PC-3 (cell line): ENCODE measurements around the gene TACC2. TPM values are rescaled to one million over a fixed set of nuclear protein-coding genes. Genes with fewer than 3 reads are reported as not detected.

Experiments
- ATAC-seq: fragments of 200-7000 bp; cut with Tn5 transposase; 2 replicates; pipeline ENCODE4 v1.9.1; 2020; ENCODE audit warnings: mild to moderate bottlenecking, moderate library complexity
- BruUV-seq: library from RNA; stranded (reverse); fragments of 400-500 nt; replicated peaks from 2 replicates; lab custom pipeline; 2021; lab: Mats Ljungman, UMichigan
- CTCF ChIA-PET: fragments of 300-600 bp; sonication (Branson Sonifier 250); formaldehyde crosslinking; loops from one replicate; lab custom pipeline; 2022; ENCODE audit warnings: antibody characterized with exemption; lab: Charles Lee
- POLR2A ChIA-PET: fragments of 300-600 bp; sonication (Branson Sonifier 250); formaldehyde crosslinking; loops from one replicate; lab custom pipeline; 2022; ENCODE audit warnings: antibody characterized with exemption; ENCODE audit not compliant: unreplicated experiment; lab: Charles Lee
- DNase-seq: peaks from one replicate; pipeline ENCODE4 v3.0.0-alpha.2; 2015
- H2AFZ ChIP-seq: fragments of 300-600 bp; sonication (generic); 2 replicates; pipeline ENCODE4 v1.6.0; 2016; ENCODE audit warnings: antibody characterized with exemption, low read length
- H3F3A ChIP-seq: fragments of 300-600 bp; sonication (generic); one replicate; pipeline ENCODE4 v1.6.0; 2017; ENCODE audit warnings: antibody characterized with exemption, low read length, control low read depth, mild to moderate bottlenecking; ENCODE audit not compliant: unreplicated experiment
- H3K27ac ChIP-seq: fragments of 300-600 bp; sonication (generic); 2 replicates; pipeline ENCODE4 v1.5.1; 2016; ENCODE audit warnings: mild to moderate bottlenecking, low read length
- H3K27me3 ChIP-seq: fragments of 300-600 bp; sonication (generic); 2 replicates; pipeline ENCODE4 v1.6.1; 2016; ENCODE audit warnings: low read length, mixed read lengths
- H3K36me3 ChIP-seq: fragments of 300-600 bp; sonication (generic); 2 replicates; pipeline ENCODE4 v1.6.1; 2016; ENCODE audit warnings: low read depth, mixed run types, low read length, mixed read lengths
- H3K4me1 ChIP-seq: fragments of 300-600 bp; sonication (generic); 2 replicates; pipeline ENCODE4 v1.5.1; 2016; ENCODE audit warnings: low read length; ENCODE audit not compliant: insufficient read depth
- H3K4me2 ChIP-seq: fragments of 300-600 bp; sonication (generic); 2 replicates; pipeline ENCODE4 v1.6.0; 2016; ENCODE audit warnings: low read length
- H3K4me3 ChIP-seq: fragments of 300-600 bp; sonication (generic); 2 replicates; pipeline ENCODE4 v1.5.1; 2016; ENCODE audit warnings: mild to moderate bottlenecking, low read length, mixed read lengths
- H3K79me2 ChIP-seq: fragments of 300-600 bp; sonication (generic); 2 replicates; pipeline ENCODE4 v1.6.1; 2017; ENCODE audit warnings: low read length, mixed read lengths
- H3K9ac ChIP-seq: fragments of 300-600 bp; sonication (generic); 2 replicates; pipeline ENCODE4 v1.6.0; 2016; ENCODE audit warnings: mild to moderate bottlenecking, low read length
- H3K9me2 ChIP-seq: fragments of 300-600 bp; sonication (generic); replicated peaks from 2 replicates; pipeline ENCODE4 v1.6.1; 2016; ENCODE audit warnings: mixed run types, low read length, mixed read lengths
- H3K9me3 ChIP-seq: fragments of 300-600 bp; sonication (generic); 2 replicates; pipeline ENCODE4 v1.6.1; 2016; ENCODE audit warnings: low read length, mixed read lengths
- H4K20me1 ChIP-seq: fragments of 300-600 bp; sonication (generic); 2 replicates; pipeline ENCODE4 v1.6.1; 2016; ENCODE audit warnings: low read length, mixed read lengths
- CTCF ChIP-seq: fragments of 300-600 bp; sonication (generic); conservative IDR thresholded peaks from 2 replicates; pipeline ENCODE4 v1.5.1; 2017; ENCODE audit warnings: antibody characterized with exemption, low read depth, mild to moderate bottlenecking, low read length
- EZH2 ChIP-seq: fragments of 300-600 bp; sonication (generic); IDR thresholded peaks from one replicate; pipeline ENCODE4 v1.6.1; 2017; ENCODE audit warnings: antibody characterized with exemption, mild to moderate bottlenecking, low read length; ENCODE audit not compliant: unreplicated experiment
- EZH2phosphoT487 ChIP-seq: fragments of 300-600 bp; sonication (generic); IDR thresholded peaks from 2 replicates; pipeline ENCODE4 v1.6.1; 2018; ENCODE audit warnings: mild to moderate bottlenecking, antibody characterized with exemption, low read length, borderline replicate concordance
- intact Hi-C: fragments of 100-400 bp; cut with micrococcal nuclease; formaldehyde crosslinking; loops from 2 replicates; pipeline ENCODE4 v1.9.0; 2023
- total RNA-seq: library from RNA; depleted of rRNA; stranded (reverse); fragments of >200 nt; gene quantifications from 2 replicates; pipeline ENCODE4 v1.2.3, GENCODE V29; 2014

Gene TACC2
- total RNA-seq, 1 experiment from 2014 or later: 31.7 TPM

GRCh38 chr10:122276611-122277208, 287.7 kb downstream of the TACC2 start:
- Histone ChIP-seq H2AFZ (no peak overlapping the region), H3K4me2 (no peak overlapping the region), H3K4me3 (no peak overlapping the region), H3F3A (no peaks in the 10 kb centered on the region), H3K9ac (no peak overlapping the region), H3K9me3 (no peaks in the 10 kb centered on the region), H3K4me1 (peaks cover 3% of the 10 kb centered on the region), H3K79me2 (no peaks in the 10 kb centered on the region), H3K36me3 (no peaks in the 10 kb centered on the region), H3K27ac (no peak overlapping the region), H3K27me3 (no peaks in the 10 kb centered on the region), H3K9me2 (no peaks in the 10 kb centered on the region), H4K20me1 (no peaks in the 10 kb centered on the region)
- intact Hi-C loops: no loop called here
- CTCF ChIA-PET: no interaction called here
- no peak for TF ChIP-seq CTCF
- TF ChIP-seq EZH2: no peak
- TF ChIP-seq EZH2phosphoT487: no peak
- no peak for DNase-seq
- BruUV-seq: no TSS peak
- POLR2A ChIA-PET: no interaction called here
- no peak for ATAC-seq

GRCh38 chr10:122277526-122278136, 288.7 kb downstream of the TACC2 start:
- no TSS peak for BruUV-seq
- H3K27me3 ChIP-seq: no peaks in the 10 kb centered on the region
- no peaks in the 10 kb centered on the region for H3K9me2 ChIP-seq
- no peak for ATAC-seq
- H3K4me2 ChIP-seq: no peak overlapping the region
- ChIA-PET CTCF (no interaction called here), POLR2A (no interaction called here)
- intact Hi-C loops: no loop called here
- H3K9me3 ChIP-seq: no peaks in the 10 kb centered on the region
- no peaks in the 10 kb centered on the region for H4K20me1 ChIP-seq
- no peaks in the 10 kb centered on the region for H3K79me2 ChIP-seq
- H3K27ac ChIP-seq: no peak overlapping the region
- no peak overlapping the region for H2AFZ ChIP-seq
- no peak overlapping the region for H3K9ac ChIP-seq
- H3K4me3 ChIP-seq: no peak overlapping the region
- DNase-seq: no peak
- peaks cover 12% of the 10 kb centered on the region for H3K4me1 ChIP-seq
- H3F3A ChIP-seq: no peaks in the 10 kb centered on the region
- no peaks in the 10 kb centered on the region for H3K36me3 ChIP-seq
- TF ChIP-seq EZH2phosphoT487 (no peak), CTCF (no peak)

GRCh38 chr10:122279725-122280141, 290.8 kb downstream of the TACC2 start:
- POLR2A ChIA-PET: no interaction called here

More at GRCh38 chr10:122279725-122280141, 290.8 kb downstream of the TACC2 start:
- CTCF ChIA-PET: interaction anchor here (1.4 kb wide), 1 partner anchor 19 kb away, joined by 5 read pairs; no protein-coding TSS in a partner anchor
- BruUV-seq: no TSS peak
- no peaks in the 10 kb centered on the region for H3K9me2 ChIP-seq
- no peak overlapping the region for H3K9ac ChIP-seq
- no peak overlapping the region for H2AFZ ChIP-seq
- ATAC-seq: 0 out of 2 replicates have a peak, but pooled peaks have one; percentile 40
- H3K9me3 ChIP-seq: no peaks in the 10 kb centered on the region
- no peaks in the 10 kb centered on the region for H3K27me3 ChIP-seq
- peaks cover 12% of the 10 kb centered on the region for H3K4me1 ChIP-seq
- intact Hi-C loops: no loop called here
- no peak overlapping the region for H3K4me3 ChIP-seq
- no peaks in the 10 kb centered on the region for H4K20me1 ChIP-seq
- no peaks in the 10 kb centered on the region for H3K36me3 ChIP-seq
- no peaks in the 10 kb centered on the region for H3F3A ChIP-seq
- no peaks in the 10 kb centered on the region for H3K79me2 ChIP-seq
- TF ChIP-seq EZH2phosphoT487 (no peak), CTCF (peak; percentile 70)
- H3K4me2 ChIP-seq: no peak overlapping the region
- no peak overlapping the region for H3K27ac ChIP-seq
- DNase-seq: peak; percentile 60
